ENCODE measurements around the gene CTCF.

GRCh38 chr16:67647111-67647651, 84.9 kb downstream of the CTCF start:
- TF ChIP-seq POLR2AphosphoS5 (IDR thresholded peaks at IDR 0.05; ENCODE audit: low read length) (no peak), HCFC1 (IDR thresholded peaks at IDR 0.05; ENCODE audit: low read length) (no peak), CBX5 (IDR thresholded peaks at IDR 0.05; ENCODE audit: low read depth) (no peak)
